Activated naive CD8-positive, alpha-beta T cell treated with anti-CD3 and anti-CD28 coated beads, Interleukin-2, amount 50 U/mL, for 16 hours (primary cell): ENCODE measurements around the gene SRSF8.
"Not testable (repeated sequence)": the region's sequence is repeated elsewhere in the genome, so short reads cannot be mapped to it uniquely, and the experiment has no call there.

Experiments used
- DNase-seq: peaks from one replicate; pipeline ENCODE4 v3.0.0-alpha.2; 2020; ENCODE audit warnings: low read depth, low spot score

The SRSF8 gene

GRCh38 chr11:95095858-95096587 lies 29.3 kb downstream of the SRSF8 start:
- DNase-seq: no peak

- DNase-seq: no peak
Observed at GRCh38 chr11:95097209-95097608, 30.5 kb downstream of the SRSF8 start.

GRCh38 chr11:95098826-95099225 lies 32.1 kb downstream of the SRSF8 start:
- no peak for DNase-seq

- no peak for DNase-seq
Observed at GRCh38 chr11:95100191-95100648, 33.5 kb downstream of the SRSF8 start.

GRCh38 chr11:95100856-95101507 lies 34.3 kb downstream of the SRSF8 start:
- DNase-seq: no peak

GRCh38 chr11:95101935-95102334 lies 35.2 kb downstream of the SRSF8 start:
- DNase-seq: no peak

- DNase-seq: no peak
Observed at GRCh38 chr11:95102733-95103132, 36.0 kb downstream of the SRSF8 start.

- DNase-seq: no peak
Observed at GRCh38 chr11:95103701-95104100, 37.0 kb downstream of the SRSF8 start.

GRCh38 chr11:95104121-95104830 lies 37.6 kb downstream of the SRSF8 start:
- no peak for DNase-seq

GRCh38 chr11:95104856-95105255 lies 38.1 kb downstream of the SRSF8 start:
- DNase-seq: no peak

- DNase-seq: no peak
Observed at GRCh38 chr11:95108159-95108611, 41.5 kb downstream of the SRSF8 start.

GRCh38 chr11:95108671-95109551 lies 42.2 kb downstream of the SRSF8 start:
- DNase-seq: no peak

- not testable (repeated sequence) for DNase-seq
Observed at GRCh38 chr11:95111471-95111870, 44.8 kb downstream of the SRSF8 start.

- DNase-seq: no peak
Observed at GRCh38 chr11:95111923-95112540, 45.3 kb downstream of the SRSF8 start.

GRCh38 chr11:95115597-95115996 lies 48.9 kb downstream of the SRSF8 start:
- DNase-seq: no peak

- no peak for DNase-seq
Observed at GRCh38 chr11:95119361-95120060, 52.8 kb downstream of the SRSF8 start.
